Measurements from ENCODE around the gene PDRG1.

Gene PDRG1

DNA sequence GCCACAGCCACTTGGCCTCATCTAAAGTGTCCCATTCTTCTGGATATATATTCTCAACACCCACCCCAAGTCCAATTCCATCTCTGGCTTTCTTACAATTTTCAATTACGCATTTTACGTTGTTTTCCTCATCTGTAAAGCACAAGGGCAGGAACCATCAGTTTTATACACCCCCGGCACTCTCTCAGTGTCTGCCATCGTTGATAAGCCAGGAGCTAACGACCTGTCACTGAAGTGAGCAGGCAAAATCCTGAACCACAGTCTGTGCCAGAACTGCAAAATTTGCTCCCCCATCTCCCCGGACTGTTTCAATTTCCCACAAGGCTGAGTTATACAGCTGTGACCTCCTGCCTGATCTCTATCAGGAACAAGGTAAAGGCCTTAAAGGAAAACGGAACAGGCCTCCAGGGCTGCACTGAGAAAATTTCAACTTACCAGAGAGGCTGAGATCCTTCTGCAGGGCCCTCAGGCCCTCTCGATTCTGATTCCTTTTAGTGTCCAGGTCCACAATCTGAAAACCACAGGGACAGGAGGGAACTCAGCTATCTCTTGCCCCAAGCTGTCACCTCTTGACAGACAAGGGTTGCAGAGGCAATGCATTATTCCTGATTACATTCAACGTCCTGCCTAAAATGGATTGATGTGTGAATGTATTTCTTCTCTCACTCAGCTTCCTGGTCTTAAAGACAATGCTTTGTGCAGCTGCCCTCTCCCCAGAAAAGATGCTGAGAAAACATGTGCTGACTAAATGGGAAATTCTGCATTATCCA lies 1.8 kb downstream of the PDRG1 start:
- peaks cover 37% of the 10 kb centered on the region for H3K79me2 ChIP-seq (ENCODE audit: insufficient read depth, low read length)
- H3K4me2 ChIP-seq (ENCODE audit: insufficient read depth, low read length), result peak overlapping the region; percentile 89
- no peak for DNase-seq
- peaks cover 4% of the 10 kb centered on the region for H3K9me3 ChIP-seq (ENCODE audit: insufficient read depth, low read length, severe bottlenecking)
- H3K4me3 ChIP-seq (ENCODE audit: low read depth in 1 of 2, low read length in 2 of 2), result peak overlapping the region in 1 of 2 experiments; percentile 89; a peak in 3 of 4 replicates
- no peak overlapping the region for H2AFZ ChIP-seq (ENCODE audit: low read depth, low read length)
- peaks cover 54% of the 10 kb centered on the region for H3K36me3 ChIP-seq (ENCODE audit: insufficient read depth, low read length)
- no peaks in the 10 kb centered on the region for H3K27me3 ChIP-seq (ENCODE audit: insufficient read depth, low read length, poor library complexity)
- H4K20me1 ChIP-seq (ENCODE audit: insufficient read depth, low read length), result peaks cover 35% of the 10 kb centered on the region
- no peak for TF ChIP-seq EZH2 (IDR thresholded peaks at IDR 0.05; ENCODE audit: borderline replicate concordance, low read depth, low read length, severe bottlenecking)
- TF ChIP-seq, protein P1, sequence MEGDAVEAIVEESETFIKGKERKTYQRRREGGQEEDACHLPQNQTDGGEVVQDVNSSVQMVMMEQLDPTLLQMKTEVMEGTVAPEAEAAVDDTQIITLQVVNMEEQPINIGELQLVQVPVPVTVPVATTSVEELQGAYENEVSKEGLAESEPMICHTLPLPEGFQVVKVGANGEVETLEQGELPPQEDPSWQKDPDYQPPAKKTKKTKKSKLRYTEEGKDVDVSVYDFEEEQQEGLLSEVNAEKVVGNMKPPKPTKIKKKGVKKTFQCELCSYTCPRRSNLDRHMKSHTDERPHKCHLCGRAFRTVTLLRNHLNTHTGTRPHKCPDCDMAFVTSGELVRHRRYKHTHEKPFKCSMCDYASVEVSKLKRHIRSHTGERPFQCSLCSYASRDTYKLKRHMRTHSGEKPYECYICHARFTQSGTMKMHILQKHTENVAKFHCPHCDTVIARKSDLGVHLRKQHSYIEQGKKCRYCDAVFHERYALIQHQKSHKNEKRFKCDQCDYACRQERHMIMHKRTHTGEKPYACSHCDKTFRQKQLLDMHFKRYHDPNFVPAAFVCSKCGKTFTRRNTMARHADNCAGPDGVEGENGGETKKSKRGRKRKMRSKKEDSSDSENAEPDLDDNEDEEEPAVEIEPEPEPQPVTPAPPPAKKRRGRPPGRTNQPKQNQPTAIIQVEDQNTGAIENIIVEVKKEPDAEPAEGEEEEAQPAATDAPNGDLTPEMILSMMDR (IDR thresholded peaks at IDR 0.05; ENCODE audit: borderline replicate concordance, extremely low read depth, low read length, poor library complexity, severe bottlenecking), result no peak
- H3K4me1 ChIP-seq (ENCODE audit: insufficient read depth, low read length), result peaks cover 19% of the 10 kb centered on the region
- H3K27ac ChIP-seq (ENCODE audit: low read length), result no peak overlapping the region
- peak overlapping the region; percentile 80 for H3K9ac ChIP-seq (ENCODE audit: low read depth, low read length)
- ATAC-seq (ENCODE audit: insufficient read depth, low read depth), result no peak

DNA sequence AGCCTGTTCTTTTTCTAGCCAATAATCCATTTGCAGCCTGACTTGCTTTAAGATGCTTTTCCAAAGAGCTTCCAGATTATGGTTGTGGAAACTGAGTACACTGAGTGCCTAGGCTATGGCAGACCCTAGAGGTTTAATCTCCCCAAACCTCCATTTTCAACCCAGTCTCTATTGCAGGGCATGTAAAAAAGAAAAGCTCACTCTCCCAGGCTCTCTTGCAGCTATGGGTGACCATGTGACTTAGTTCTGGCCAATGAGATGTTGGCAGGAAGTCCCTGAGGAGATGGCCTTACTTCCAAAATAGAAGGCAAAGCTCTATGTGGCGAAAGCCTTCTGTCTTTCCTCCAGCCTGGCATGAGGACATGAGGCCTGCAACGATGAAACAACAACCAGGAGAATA lies 3.8 kb downstream of the PDRG1 start:
- Histone ChIP-seq H3K79me2 (ENCODE audit: insufficient read depth, low read length) (peaks cover 37% of the 10 kb centered on the region), H3K9me3 (ENCODE audit: insufficient read depth, low read length, severe bottlenecking) (peaks cover 4% of the 10 kb centered on the region), H3K36me3 (ENCODE audit: insufficient read depth, low read length) (peaks cover 68% of the 10 kb centered on the region), H3K4me2 (ENCODE audit: insufficient read depth, low read length) (no peak overlapping the region), H2AFZ (ENCODE audit: low read depth, low read length) (no peak overlapping the region), H3K4me3 (ENCODE audit: low read depth in 1 of 2, low read length in 2 of 2) (no peak overlapping the region), H3K27ac (ENCODE audit: low read length) (no peak overlapping the region), H4K20me1 (ENCODE audit: insufficient read depth, low read length) (peaks cover 39% of the 10 kb centered on the region), H3K27me3 (ENCODE audit: insufficient read depth, low read length, poor library complexity) (no peaks in the 10 kb centered on the region), H3K4me1 (ENCODE audit: insufficient read depth, low read length) (peaks cover 19% of the 10 kb centered on the region), H3K9ac (ENCODE audit: low read depth, low read length) (no peak overlapping the region)
- ATAC-seq (ENCODE audit: insufficient read depth, low read depth) (no peak), DNase-seq (no peak)
- TF ChIP-seq, protein P1 (IDR thresholded peaks at IDR 0.05; ENCODE audit: borderline replicate concordance, extremely low read depth, low read length, poor library complexity, severe bottlenecking), result no peak
- TF ChIP-seq EZH2 (IDR thresholded peaks at IDR 0.05; ENCODE audit: borderline replicate concordance, low read depth, low read length, severe bottlenecking), result no peak

DNA sequence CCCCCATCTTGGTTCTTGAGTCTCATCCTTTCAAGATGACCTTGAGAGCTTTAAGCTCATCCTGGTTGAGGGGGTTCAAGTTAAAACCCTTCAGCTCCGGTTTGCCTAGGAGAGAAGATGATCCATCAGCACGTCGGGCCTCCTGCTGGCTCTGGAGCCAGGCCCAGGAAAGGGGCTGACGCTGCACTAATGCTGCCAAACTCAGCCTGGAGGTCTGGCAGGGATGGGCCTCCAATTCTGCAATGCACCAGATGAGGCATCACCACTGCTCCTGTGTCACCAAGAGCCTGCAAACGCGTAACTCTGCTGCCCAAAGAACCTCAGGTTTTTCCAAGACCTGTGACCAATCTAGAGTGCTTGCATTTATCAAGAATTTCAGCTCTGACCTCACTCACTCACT lies 6.1 kb downstream of the PDRG1 start:
- no peak overlapping the region for H3K4me2 ChIP-seq (ENCODE audit: insufficient read depth, low read length)
- H3K36me3 ChIP-seq (ENCODE audit: insufficient read depth, low read length), result peaks cover 68% of the 10 kb centered on the region
- H3K9me3 ChIP-seq (ENCODE audit: insufficient read depth, low read length, severe bottlenecking), result peaks cover 4% of the 10 kb centered on the region
- peaks cover 33% of the 10 kb centered on the region for H4K20me1 ChIP-seq (ENCODE audit: insufficient read depth, low read length)
- peaks cover 11% of the 10 kb centered on the region for H3K4me1 ChIP-seq (ENCODE audit: insufficient read depth, low read length)
- H3K27ac ChIP-seq (ENCODE audit: low read length), result no peak overlapping the region
- H3K79me2 ChIP-seq (ENCODE audit: insufficient read depth, low read length), result peaks cover 27% of the 10 kb centered on the region
- DNase-seq (no peak), ATAC-seq (ENCODE audit: insufficient read depth, low read depth) (no peak)
- H3K27me3 ChIP-seq (ENCODE audit: insufficient read depth, low read length, poor library complexity), result no peaks in the 10 kb centered on the region
- H3K9ac ChIP-seq (ENCODE audit: low read depth, low read length), result no peak overlapping the region
- H3K4me3 ChIP-seq (ENCODE audit: low read depth in 1 of 2, low read length in 2 of 2), result no peak overlapping the region
- no peak overlapping the region for H2AFZ ChIP-seq (ENCODE audit: low read depth, low read length)
- TF ChIP-seq EZH2 (IDR thresholded peaks at IDR 0.05; ENCODE audit: borderline replicate concordance, low read depth, low read length, severe bottlenecking), result no peak
- TF ChIP-seq, protein P1 (IDR thresholded peaks at IDR 0.05; ENCODE audit: borderline replicate concordance, extremely low read depth, low read length, poor library complexity, severe bottlenecking), result no peak
